HG02678 (cell line): ENCODE measurements around the gene SAMD1.
"Not testable (repeated sequence)": the region's sequence is repeated elsewhere in the genome, so short reads cannot be mapped to it uniquely, and the experiment has no call there.

Source experiments
- ATAC-seq: cut with Tn5 transposase; IDR thresholded peaks from one replicate; pipeline ENCODE4 v1.9.1; 2021; ENCODE audit warnings: mild to moderate bottlenecking, moderate library complexity; ENCODE audit not compliant: unreplicated experiment

Gene SAMD1

DNA sequence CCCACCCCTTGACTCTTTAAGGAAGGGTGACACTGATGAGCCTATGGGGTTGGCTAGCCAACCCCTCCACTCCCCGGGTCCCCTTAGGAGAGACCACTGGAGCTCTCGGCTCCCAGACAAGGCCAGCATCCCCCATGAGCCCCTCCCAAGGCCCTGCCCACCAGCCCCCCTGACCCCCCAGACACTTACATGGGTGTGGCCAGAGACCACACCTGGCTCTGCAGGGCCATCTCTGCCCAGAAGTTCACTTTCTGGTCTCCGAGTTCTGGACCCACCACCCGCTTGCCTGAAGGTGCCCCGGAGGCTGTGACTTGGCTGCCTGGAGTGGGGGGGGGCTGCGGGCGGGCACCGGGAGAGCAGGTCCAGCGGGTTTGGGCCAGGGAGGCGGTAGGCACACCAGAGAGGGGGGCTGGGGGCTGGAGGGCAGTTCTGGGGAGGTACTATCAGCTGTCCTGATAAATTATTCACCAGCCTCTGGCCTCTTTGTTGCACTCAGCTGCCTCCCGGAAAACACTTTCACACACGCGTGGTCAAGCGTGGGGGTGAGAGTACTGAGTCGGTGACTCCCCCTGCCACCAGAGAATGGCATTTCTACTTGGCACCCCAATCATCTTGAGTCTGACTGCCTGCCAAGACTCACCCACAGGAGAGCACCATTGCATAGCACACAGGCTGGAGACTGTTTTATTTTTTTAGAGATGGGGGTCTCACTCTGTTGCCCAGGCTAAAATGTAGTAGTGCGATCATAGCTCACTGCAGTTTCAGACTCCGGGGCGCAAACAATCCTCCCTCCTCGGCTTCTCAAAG, 28.6 kb downstream of the SAMD1 start, which contains the start of gene PALM3:
Gene PALM3, minus strand, starts transcription at position 326 of the 807 bp plus-strand sequence. Its CDS starts 96 bp downstream, at position 230.
- ATAC-seq, result no peak

- ATAC-seq, result no peak
These were observed 29.3 kb downstream of the SAMD1 start for GRCh38 chr19:14061081-14061749.

DNA sequence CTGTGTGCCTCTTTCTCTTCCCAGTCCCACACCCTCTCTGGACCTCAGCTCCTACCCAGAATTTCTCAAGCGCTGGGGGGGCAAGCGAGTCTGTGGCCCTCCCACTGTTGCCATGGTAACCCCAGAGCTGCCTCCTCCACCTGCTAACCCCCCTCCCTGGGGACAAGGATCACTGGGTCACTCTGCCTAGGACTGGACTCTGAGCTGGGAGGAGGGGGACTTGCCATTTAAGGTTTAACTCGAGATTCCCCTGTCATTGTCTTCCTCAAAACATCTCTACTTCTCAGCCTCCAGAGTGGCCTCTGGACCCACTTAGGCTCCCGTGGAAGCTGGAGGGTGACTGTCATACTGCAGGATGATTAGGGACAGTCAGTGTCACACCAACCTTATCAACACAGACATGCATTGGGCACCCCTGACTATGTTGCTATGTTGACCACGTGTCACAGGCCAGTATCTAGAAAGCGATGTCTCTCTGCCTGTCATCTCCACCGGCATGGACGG, 30.8 kb downstream of the SAMD1 start:
- ATAC-seq, result no peak

GRCh38 chr19:14059093-14059480, 31.5 kb downstream of the SAMD1 start:
- no peak for ATAC-seq

- no peak for ATAC-seq
These were observed 32.1 kb downstream of the SAMD1 start for GRCh38 chr19:14058182-14059092.

DNA sequence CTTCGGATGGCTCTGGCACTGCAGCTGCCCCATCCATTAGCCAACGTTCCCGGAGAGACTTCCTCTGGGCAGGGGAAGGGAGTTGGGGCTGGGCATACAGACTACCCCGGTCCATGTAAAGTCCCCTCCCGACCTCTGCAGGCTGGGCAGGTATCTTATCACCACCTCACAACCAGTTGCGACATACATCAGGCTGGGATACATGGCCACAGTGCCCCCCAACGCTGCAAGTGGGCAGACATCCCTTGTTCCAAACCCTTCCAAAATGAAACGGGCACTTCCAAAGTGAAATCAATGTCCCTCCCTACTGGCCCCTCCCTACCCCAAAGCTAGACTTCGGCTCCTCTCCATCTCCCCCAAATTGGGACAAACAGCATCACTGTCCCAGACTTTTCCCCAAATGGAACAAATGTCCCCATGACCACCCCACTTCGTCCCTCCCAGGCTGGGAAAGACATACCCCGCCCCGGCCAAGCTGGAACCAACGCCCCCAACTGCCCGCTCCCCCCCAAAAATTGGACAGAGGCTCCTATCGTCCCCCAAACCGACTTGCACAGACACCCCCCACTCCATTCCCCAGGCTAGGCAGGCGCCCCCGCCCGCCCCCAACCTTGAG, 33.7 kb downstream of the SAMD1 start:
- no peak for ATAC-seq

DNA sequence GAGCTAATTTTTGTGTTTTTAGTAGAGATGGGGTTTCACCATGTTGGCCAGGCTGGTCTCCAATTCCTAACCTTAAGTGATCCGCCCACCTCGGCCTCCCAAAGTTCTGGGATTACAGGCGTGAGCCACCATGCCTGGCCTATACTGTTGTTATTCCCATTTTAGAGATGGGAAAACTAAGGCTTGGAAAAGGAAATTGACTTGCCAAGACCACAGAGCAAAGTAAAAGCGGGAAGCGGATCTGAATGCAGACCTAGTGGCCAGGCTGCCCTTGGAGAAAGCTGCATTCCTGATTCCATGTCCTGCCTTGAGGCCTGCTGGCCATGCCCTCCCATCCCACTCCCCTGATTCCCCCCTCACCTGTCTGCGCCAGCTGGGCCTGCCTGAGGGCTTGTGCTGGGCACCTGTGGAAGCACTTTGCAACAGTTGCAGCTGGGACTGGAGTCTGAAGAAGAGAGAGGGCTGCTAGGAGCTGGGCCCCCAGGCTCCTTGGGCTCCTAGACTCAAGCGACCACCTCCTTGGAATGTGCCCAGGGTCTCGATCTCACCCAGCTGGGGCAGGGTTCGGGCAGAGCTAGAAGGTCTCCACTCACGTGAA, 34.4 kb downstream of the SAMD1 start:
- no peak for ATAC-seq

GRCh38 chr19:14055396-14055795, 35.2 kb downstream of the SAMD1 start:
- ATAC-seq, result no peak

DNA sequence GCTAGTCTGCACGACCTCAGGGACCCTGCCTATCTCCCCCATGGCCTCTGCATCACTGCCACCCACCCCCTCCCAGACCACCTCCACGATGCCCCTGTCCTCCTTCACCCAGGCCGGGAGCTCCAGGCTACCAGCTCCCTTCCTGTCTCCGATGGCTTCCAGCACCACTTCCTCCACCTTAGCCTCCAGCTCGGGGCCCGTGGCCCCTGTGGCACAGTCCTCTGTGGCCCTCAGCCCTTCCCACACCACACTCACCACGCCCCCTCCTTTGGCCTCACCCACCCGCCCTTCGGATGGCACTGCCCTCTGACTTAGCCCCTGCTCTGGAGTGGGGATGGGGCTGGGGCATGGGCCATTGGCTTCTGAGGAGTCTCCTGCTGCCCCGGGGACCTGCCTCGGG, 35.8 kb downstream of the SAMD1 start:
- no peak for ATAC-seq

DNA sequence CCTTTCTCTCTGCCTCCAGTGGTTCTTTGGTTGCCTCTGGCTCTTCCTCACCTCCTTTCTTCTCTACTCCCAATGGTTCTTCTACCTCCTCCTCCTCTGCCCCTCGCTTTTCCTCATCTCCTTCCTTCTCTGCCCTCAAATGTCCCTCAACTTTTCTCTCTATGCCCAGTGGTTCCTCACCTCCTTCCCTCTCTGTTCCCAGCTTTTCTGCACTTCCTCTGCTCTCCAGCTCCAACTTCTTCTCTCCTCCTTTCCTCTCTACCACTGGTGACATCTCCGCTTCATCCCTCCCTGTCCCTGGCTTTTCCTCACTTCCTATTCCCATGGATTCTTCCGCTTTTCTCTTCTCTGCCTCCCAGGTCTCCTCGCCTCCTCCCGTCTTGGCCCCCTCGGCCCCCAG, 36.5 kb downstream of the SAMD1 start:
- ATAC-seq, result no peak

DNA sequence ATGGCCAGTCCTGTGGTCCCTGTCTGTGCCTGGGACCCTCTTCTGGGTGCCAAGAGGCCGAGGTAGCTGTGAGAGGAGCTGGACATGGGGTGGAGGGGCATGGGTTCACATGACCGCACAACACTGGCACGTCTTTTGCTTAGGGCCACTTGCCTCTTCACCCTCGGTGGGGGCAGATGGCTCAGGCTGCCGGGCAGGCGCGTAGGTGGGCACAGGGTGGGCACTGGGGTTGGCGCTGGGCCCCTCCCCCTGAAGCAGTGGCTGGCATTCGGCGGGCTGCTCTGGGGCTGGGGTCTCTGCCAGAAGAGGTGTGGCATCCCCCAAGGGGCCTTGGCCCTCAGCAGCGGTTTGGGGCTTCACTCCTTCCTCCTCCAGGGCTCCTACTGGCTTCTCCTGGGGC, 37.1 kb downstream of the SAMD1 start:
- no peak for ATAC-seq

DNA sequence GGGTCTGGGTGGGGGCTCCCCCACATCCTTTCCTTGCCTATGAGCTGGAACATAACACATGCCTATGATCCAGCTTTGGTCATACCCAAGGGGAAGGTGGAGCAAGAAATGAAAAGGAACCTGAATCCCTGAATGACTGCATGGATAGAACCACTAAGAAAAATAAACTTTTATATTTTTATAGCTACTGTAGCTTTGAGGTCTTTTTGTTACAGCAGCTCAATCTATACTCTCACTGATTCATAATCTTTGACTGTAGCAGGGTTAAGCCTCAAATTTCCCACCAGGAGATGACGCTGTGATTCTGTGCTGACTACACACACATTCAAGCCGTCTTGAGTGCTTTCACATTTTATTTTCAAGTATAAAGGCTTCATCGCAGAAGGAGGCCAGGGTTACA, 37.5 kb downstream of the SAMD1 start:
- no peak for ATAC-seq

DNA sequence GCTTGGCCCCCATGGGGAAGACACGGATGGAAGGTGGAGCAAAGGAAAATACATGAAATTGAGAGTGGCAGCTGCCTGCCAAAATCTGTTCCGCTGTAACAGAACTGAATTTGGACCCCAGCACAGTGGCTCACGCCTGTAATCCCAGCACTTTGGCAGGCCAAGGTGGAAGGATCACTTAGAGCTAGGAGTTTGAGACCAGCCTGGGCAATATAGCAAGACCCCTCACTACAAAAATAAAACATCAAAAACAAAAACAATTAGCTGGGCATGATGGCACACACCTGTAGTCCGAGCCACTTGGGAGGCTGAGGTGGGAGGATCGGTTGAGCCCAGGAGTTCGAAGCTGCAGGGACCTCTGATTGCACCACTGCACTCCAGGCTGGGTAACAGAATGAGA, 38.1 kb downstream of the SAMD1 start:
- no peak for ATAC-seq

- no peak for ATAC-seq
These were observed 38.6 kb downstream of the SAMD1 start for GRCh38 chr19:14051980-14052379.

DNA sequence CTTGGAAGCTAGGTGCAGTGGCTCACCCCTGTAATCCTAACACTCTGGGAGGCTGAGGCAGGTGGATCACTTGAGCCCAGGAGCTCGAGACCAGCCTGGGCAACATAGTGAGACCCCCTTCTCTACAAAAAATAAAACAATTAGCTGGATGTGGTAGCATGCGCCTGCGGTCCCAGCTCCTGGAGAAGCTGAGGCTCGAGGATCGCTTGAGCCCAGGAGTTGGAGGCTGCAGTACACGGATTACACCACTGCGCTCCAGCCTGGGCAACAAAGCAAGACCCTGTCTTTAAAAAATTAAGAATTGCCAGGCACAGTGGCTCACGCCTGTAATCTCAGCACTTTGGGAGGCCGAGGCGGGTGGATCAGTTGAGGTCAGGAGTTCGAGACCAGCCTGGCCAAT, 39.6 kb downstream of the SAMD1 start:
- not testable (repeated sequence) for ATAC-seq

- ATAC-seq, result no peak
These were observed 40.0 kb downstream of the SAMD1 start for GRCh38 chr19:14050512-14050911.

DNA sequence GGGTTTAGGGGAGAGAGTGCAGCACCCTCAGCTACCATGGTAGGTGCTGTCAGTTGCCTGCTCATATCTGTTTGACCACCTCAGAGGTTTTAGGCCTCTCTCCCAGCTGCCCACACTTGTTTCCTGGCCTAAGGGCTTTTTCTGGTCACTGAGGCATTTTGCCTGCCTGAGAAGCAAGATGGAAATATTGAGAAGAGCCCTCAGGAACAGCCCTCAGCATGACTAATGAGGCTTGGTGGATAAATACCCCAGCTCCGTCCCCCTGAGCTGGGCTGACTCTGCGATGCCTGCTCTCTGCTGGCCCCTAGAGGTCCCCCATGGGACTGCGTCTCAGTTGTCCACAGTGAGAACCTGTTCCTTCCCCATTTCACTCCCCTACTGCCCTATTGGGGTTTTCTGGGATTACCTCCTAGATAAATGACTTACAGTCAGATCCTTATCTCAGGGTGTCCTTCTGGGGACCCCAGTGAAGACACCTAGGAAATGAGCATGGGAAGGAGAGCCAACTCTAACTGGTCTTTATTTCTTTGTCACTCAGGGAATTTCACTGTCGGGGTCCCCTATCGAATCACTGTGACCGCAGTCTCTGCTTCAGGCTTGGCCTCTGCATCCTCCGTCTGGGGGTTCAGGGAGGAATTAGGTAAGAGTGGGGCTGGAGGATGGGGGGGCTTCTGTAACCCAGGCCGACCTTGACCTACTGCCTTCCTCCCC, 42.0 kb downstream of the SAMD1 start:
- ATAC-seq, result no peak

- ATAC-seq, result not testable (repeated sequence)
These were observed 42.7 kb downstream of the SAMD1 start for GRCh38 chr19:14047866-14048265.
